ENCODE measurements around the gene MAGEA4.

DNA sequence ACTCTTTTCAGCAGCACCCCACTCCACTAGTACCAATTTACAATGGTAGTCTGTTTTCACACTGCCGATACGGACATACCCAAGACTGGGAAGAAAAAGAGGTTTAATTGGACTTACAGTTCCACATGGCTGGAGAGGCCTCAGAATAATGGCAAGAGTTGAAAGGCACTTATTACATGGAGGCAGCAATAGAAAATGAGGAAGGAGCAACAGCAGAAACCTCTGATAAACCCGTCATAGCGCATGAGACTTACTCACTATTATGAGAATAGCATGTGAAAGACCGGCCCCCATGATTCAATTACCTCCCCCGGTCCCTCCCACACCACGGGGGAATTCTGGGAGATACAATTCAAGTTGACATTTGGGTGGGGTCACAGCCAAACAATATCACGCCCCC lies 34.1 kb upstream of the MAGEA4 start:
- TF ChIP-seq POLR2AphosphoS5 (IDR thresholded peaks at IDR 0.05) = no peak
- TF ChIP-seq, protein P1, sequence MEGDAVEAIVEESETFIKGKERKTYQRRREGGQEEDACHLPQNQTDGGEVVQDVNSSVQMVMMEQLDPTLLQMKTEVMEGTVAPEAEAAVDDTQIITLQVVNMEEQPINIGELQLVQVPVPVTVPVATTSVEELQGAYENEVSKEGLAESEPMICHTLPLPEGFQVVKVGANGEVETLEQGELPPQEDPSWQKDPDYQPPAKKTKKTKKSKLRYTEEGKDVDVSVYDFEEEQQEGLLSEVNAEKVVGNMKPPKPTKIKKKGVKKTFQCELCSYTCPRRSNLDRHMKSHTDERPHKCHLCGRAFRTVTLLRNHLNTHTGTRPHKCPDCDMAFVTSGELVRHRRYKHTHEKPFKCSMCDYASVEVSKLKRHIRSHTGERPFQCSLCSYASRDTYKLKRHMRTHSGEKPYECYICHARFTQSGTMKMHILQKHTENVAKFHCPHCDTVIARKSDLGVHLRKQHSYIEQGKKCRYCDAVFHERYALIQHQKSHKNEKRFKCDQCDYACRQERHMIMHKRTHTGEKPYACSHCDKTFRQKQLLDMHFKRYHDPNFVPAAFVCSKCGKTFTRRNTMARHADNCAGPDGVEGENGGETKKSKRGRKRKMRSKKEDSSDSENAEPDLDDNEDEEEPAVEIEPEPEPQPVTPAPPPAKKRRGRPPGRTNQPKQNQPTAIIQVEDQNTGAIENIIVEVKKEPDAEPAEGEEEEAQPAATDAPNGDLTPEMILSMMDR (IDR thresholded peaks at IDR 0.05 in 8 of 11, conservative IDR thresholded peaks at IDR 0.05 in 3 of 11) = no peak
- no peak for TF ChIP-seq POLR2A (IDR thresholded peaks at IDR 0.05)
